ENCODE data around the gene PLD1.
"Not testable (repeated sequence)": the region's sequence is repeated elsewhere in the genome, so short reads cannot be mapped to it uniquely, and the experiment has no call there.

Gene PLD1

GRCh38 chr3:171835613-171836012 is 25.3 kb upstream of the PLD1 start:
- DNase-seq: no peak

GRCh38 chr3:171835116-171835515 is 24.8 kb upstream of the PLD1 start:
- DNase-seq: no peak

GRCh38 chr3:171834461-171834801 is 24.1 kb upstream of the PLD1 start:
- no peak for DNase-seq

GRCh38 chr3:171833789-171834460 is 23.6 kb upstream of the PLD1 start:
- DNase-seq: no peak

- no peak for DNase-seq
Observed at GRCh38 chr3:171832989-171833388, 22.7 kb upstream of the PLD1 start.

- DNase-seq: no peak
Observed at GRCh38 chr3:171831936-171832335, 21.7 kb upstream of the PLD1 start.

GRCh38 chr3:171830518-171830875 is 20.2 kb upstream of the PLD1 start:
- no peak for DNase-seq

- DNase-seq: no peak
Observed at GRCh38 chr3:171829841-171830517, 19.7 kb upstream of the PLD1 start.

- DNase-seq: no peak
Observed at GRCh38 chr3:171828902-171829770, 18.9 kb upstream of the PLD1 start.

GRCh38 chr3:171827836-171828458 is 17.7 kb upstream of the PLD1 start:
- no peak for DNase-seq

GRCh38 chr3:171827385-171827784 is 17.1 kb upstream of the PLD1 start:
- DNase-seq: no peak

GRCh38 chr3:171825222-171825828 is 15.0 kb upstream of the PLD1 start:
- DNase-seq: no peak

- no peak for DNase-seq
Observed at GRCh38 chr3:171824824-171825221, 14.5 kb upstream of the PLD1 start.

GRCh38 chr3:171824116-171824515 is 13.8 kb upstream of the PLD1 start:
- DNase-seq: no peak

- DNase-seq: no peak
Observed at GRCh38 chr3:171822431-171823106, 12.3 kb upstream of the PLD1 start.

- DNase-seq: no peak
Observed at GRCh38 chr3:171821778-171822358, 11.6 kb upstream of the PLD1 start.

GRCh38 chr3:171821044-171821443 is 10.8 kb upstream of the PLD1 start:
- DNase-seq: no peak

- DNase-seq: no peak
Observed at GRCh38 chr3:171817074-171817800, 7.0 kb upstream of the PLD1 start.

GRCh38 chr3:171815973-171816595 is 5.8 kb upstream of the PLD1 start:
- no peak for DNase-seq

GRCh38 chr3:171814662-171815061 is 4.4 kb upstream of the PLD1 start:
- DNase-seq: not testable (repeated sequence)

GRCh38 chr3:171813897-171814460 is 3.7 kb upstream of the PLD1 start:
- no peak for DNase-seq
